ENCODE measurements around the gene SLC1A2.

Gene SLC1A2

DNA sequence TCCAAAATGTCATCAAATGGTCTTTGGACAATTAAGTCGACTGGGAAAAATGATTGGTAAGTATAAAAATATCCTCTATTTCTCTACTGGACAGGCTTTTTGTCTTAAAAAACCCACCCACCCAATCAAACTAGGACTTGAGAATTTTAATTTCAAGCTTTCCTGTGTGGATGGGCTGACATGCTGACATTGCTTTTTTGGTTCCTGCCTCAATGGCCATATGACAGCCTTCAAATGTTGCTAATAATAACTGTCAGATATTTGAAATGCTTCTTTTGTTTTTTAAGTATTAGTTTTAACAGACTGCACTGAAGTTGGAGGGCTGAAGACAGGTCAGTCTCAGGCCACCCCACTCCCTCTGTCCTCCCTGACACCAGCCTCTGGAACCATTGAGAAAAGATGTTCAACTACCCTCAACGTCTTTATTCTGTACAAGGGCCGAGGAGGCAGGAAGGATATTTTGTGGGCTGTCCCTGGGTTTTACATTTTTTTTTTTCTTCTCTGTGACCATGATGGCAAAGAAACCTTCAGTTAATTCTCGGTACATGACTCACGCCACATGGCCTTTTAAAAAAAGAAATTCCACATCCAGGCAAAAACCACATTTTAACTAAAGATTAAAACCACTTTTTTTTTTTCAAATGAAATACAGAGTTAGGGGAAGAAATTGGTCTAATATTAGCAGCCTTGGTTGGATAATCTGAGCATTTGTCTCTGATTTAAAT is 130.4 kb downstream of the SLC1A2 start:
- Histone ChIP-seq H3K9me2 (replicated peaks; ENCODE audit: insufficient read depth, low read length) (no peaks in the 10 kb centered on the region), H3F3A (ENCODE audit: insufficient read depth) (no peaks in the 10 kb centered on the region), H3K36me3 (ENCODE audit: low read length) (no peaks in the 10 kb centered on the region), H3K27ac (ENCODE audit: low read depth, low read length) (no peak overlapping the region), H4K20me1 (ENCODE audit: low read depth, low read length) (no peaks in the 10 kb centered on the region), H3K79me2 (ENCODE audit: insufficient read depth, low read length) (no peaks in the 10 kb centered on the region), H3K9ac (ENCODE audit: low read length) (no peak overlapping the region), H3K9me3 (ENCODE audit: insufficient read depth, low read length) (no peaks in the 10 kb centered on the region), H3K4me2 (ENCODE audit: low read depth, low read length, poor library complexity, severe bottlenecking) (no peak overlapping the region), H3K4me3 (ENCODE audit: insufficient read depth, low read length, poor library complexity, severe bottlenecking) (no peak overlapping the region), H2AFZ (ENCODE audit: low read depth, low read length, severe bottlenecking) (no peak overlapping the region), H3K27me3 (ENCODE audit: low read length) (no peaks in the 10 kb centered on the region)
- no peak for TF ChIP-seq EZH2phosphoT487 (conservative IDR thresholded peaks at IDR 0.05; ENCODE audit: low read length)
- TF ChIP-seq, protein P1, sequence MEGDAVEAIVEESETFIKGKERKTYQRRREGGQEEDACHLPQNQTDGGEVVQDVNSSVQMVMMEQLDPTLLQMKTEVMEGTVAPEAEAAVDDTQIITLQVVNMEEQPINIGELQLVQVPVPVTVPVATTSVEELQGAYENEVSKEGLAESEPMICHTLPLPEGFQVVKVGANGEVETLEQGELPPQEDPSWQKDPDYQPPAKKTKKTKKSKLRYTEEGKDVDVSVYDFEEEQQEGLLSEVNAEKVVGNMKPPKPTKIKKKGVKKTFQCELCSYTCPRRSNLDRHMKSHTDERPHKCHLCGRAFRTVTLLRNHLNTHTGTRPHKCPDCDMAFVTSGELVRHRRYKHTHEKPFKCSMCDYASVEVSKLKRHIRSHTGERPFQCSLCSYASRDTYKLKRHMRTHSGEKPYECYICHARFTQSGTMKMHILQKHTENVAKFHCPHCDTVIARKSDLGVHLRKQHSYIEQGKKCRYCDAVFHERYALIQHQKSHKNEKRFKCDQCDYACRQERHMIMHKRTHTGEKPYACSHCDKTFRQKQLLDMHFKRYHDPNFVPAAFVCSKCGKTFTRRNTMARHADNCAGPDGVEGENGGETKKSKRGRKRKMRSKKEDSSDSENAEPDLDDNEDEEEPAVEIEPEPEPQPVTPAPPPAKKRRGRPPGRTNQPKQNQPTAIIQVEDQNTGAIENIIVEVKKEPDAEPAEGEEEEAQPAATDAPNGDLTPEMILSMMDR (IDR thresholded peaks at IDR 0.05; ENCODE audit: insufficient read depth, low read length, poor library complexity, severe bottlenecking): no peak

GRCh38 chr11:35288309-35288708 is 131.0 kb downstream of the SLC1A2 start:
- H4K20me1 ChIP-seq (ENCODE audit: low read depth, low read length): no peaks in the 10 kb centered on the region

GRCh38 chr11:35287344-35287890 is 131.9 kb downstream of the SLC1A2 start:
- TF ChIP-seq EZH2phosphoT487 (conservative IDR thresholded peaks at IDR 0.05; ENCODE audit: low read length): no peak
- TF ChIP-seq, protein P1 (IDR thresholded peaks at IDR 0.05; ENCODE audit: insufficient read depth, low read length, poor library complexity, severe bottlenecking): no peak

More at GRCh38 chr11:35288309-35288708, 131.0 kb downstream of the SLC1A2 start:
- Histone ChIP-seq H3K27me3 (ENCODE audit: low read length) (no peaks in the 10 kb centered on the region), H3K9me2 (replicated peaks; ENCODE audit: insufficient read depth, low read length) (no peaks in the 10 kb centered on the region), H3K9ac (ENCODE audit: low read length) (no peak overlapping the region), H3K27ac (ENCODE audit: low read depth, low read length) (no peak overlapping the region), H3K4me3 (ENCODE audit: insufficient read depth, low read length, poor library complexity, severe bottlenecking) (no peak overlapping the region), H3K4me2 (ENCODE audit: low read depth, low read length, poor library complexity, severe bottlenecking) (no peak overlapping the region), H3F3A (ENCODE audit: insufficient read depth) (no peaks in the 10 kb centered on the region), H3K36me3 (ENCODE audit: low read length) (no peaks in the 10 kb centered on the region), H2AFZ (ENCODE audit: low read depth, low read length, severe bottlenecking) (no peak overlapping the region), H3K79me2 (ENCODE audit: insufficient read depth, low read length) (no peaks in the 10 kb centered on the region), H3K9me3 (ENCODE audit: insufficient read depth, low read length) (no peaks in the 10 kb centered on the region)
- TF ChIP-seq, protein P1 (IDR thresholded peaks at IDR 0.05; ENCODE audit: insufficient read depth, low read length, poor library complexity, severe bottlenecking): no peak
- no peak for TF ChIP-seq EZH2phosphoT487 (conservative IDR thresholded peaks at IDR 0.05; ENCODE audit: low read length)

More at GRCh38 chr11:35287344-35287890, 131.9 kb downstream of the SLC1A2 start:
- Histone ChIP-seq H3K79me2 (ENCODE audit: insufficient read depth, low read length) (no peaks in the 10 kb centered on the region), H3K4me3 (ENCODE audit: insufficient read depth, low read length, poor library complexity, severe bottlenecking) (no peak overlapping the region), H3F3A (ENCODE audit: insufficient read depth) (no peaks in the 10 kb centered on the region), H3K9me2 (replicated peaks; ENCODE audit: insufficient read depth, low read length) (no peaks in the 10 kb centered on the region), H3K27ac (ENCODE audit: low read depth, low read length) (no peak overlapping the region), H3K9me3 (ENCODE audit: insufficient read depth, low read length) (no peaks in the 10 kb centered on the region), H3K9ac (ENCODE audit: low read length) (no peak overlapping the region), H2AFZ (ENCODE audit: low read depth, low read length, severe bottlenecking) (no peak overlapping the region), H4K20me1 (ENCODE audit: low read depth, low read length) (no peaks in the 10 kb centered on the region), H3K27me3 (ENCODE audit: low read length) (no peaks in the 10 kb centered on the region), H3K4me2 (ENCODE audit: low read depth, low read length, poor library complexity, severe bottlenecking) (no peak overlapping the region), H3K36me3 (ENCODE audit: low read length) (no peaks in the 10 kb centered on the region)
